Calu3 (cell line): Measurements from ENCODE around the gene FBXL7. TPM values are rescaled to one million over a fixed set of nuclear protein-coding genes. Genes with fewer than 3 reads are reported as not detected.

Experiments
- BruUV-seq: library from RNA; stranded (reverse); fragments of 400-500 nt; replicated peaks from 2 replicates; lab custom pipeline; 2021; lab: Mats Ljungman, UMichigan
- CTCF ChIA-PET: fragments of 300-600 bp; sonication (Branson Sonifier 250); formaldehyde crosslinking; loops from one replicate; lab custom pipeline; 2022; ENCODE audit warnings: antibody characterized with exemption; lab: Charles Lee
- DNase-seq: peaks from one replicate; pipeline ENCODE4 v3.0.0; 2022
- H3K27ac Mint-ChIP-seq: one replicate; pipeline ENCODE4 v1.8.0; 2022; ENCODE audit warnings: mixed read lengths; ENCODE audit not compliant: unreplicated experiment
- H3K27me3 Mint-ChIP-seq: one replicate; pipeline ENCODE4 v1.8.0; 2022; ENCODE audit warnings: mixed read lengths; ENCODE audit not compliant: unreplicated experiment
- H3K36me3 Mint-ChIP-seq: one replicate; pipeline ENCODE4 v1.8.0; 2022; ENCODE audit warnings: mild to moderate bottlenecking, moderate library complexity, mixed read lengths; ENCODE audit not compliant: insufficient read depth, unreplicated experiment
- H3K4me1 Mint-ChIP-seq: one replicate; pipeline ENCODE4 v1.8.0; 2022; ENCODE audit warnings: mild to moderate bottlenecking, low read depth, mixed read lengths; ENCODE audit not compliant: unreplicated experiment
- H3K4me3 Mint-ChIP-seq: one replicate; pipeline ENCODE4 v1.8.0; 2022; ENCODE audit warnings: mild to moderate bottlenecking, low read depth, moderate library complexity, mixed read lengths; ENCODE audit not compliant: unreplicated experiment
- H3K9me3 Mint-ChIP-seq: one replicate; pipeline ENCODE4 v1.8.0; 2022; ENCODE audit warnings: low read depth, mixed read lengths; ENCODE audit not compliant: unreplicated experiment
- intact Hi-C: fragments of 100-400 bp; cut with micrococcal nuclease; formaldehyde crosslinking; loops from one replicate; pipeline ENCODE4 v1.10.0; 2022; ENCODE audit not compliant: unreplicated experiment
- total RNA-seq: library from RNA; stranded (reverse); gene quantifications from 2 replicates; pipeline ENCODE4 v1.2.3, GENCODE V29; 2022
- TF ChIP-seq, protein P1 (sequence below): fragments of 200-600 bp; IDR thresholded peaks from one replicate; pipeline ENCODE4 v1.8.0; 2022; ENCODE audit warnings: antibody characterized with exemption; ENCODE audit not compliant: unreplicated experiment

FBXL7 gene
- total RNA-seq, 1 experiment from 2014 or later = not detected

DNA sequence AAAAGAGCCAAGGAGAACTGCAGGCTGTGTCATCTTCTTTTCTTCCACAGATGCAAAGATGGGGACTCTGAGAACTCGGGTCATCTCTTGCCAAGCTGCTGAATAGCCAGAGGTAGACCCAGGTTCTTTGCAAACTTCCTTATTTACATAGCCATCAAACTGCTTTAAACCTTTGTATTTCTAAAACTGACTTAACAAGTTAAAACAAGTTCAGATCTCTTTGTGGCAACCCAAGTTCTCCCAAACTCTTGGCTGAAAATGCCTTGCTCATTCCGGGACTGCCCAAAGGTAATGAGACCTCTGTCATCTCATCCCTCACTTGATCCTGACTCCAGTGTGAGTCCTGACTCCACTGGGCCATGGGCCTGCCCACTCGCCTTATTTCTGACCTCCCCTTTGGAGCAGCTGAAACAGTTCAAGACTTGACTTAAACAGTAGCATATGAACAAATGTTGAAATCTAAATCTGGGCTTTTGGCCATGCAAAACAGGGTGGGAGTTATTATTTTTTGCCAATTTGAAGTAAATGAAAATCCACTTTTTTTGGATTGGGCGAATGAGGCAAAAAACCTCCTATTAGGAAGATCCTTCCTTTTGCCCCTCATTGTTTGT, 50.6 kb downstream of the FBXL7 start:
- no peaks in the 10 kb centered on the region for H3K36me3 Mint-ChIP-seq
- DNase-seq = no peak
- H3K4me3 Mint-ChIP-seq = no peak overlapping the region
- no peak overlapping the region for H3K27ac Mint-ChIP-seq
- TF ChIP-seq, protein P1, sequence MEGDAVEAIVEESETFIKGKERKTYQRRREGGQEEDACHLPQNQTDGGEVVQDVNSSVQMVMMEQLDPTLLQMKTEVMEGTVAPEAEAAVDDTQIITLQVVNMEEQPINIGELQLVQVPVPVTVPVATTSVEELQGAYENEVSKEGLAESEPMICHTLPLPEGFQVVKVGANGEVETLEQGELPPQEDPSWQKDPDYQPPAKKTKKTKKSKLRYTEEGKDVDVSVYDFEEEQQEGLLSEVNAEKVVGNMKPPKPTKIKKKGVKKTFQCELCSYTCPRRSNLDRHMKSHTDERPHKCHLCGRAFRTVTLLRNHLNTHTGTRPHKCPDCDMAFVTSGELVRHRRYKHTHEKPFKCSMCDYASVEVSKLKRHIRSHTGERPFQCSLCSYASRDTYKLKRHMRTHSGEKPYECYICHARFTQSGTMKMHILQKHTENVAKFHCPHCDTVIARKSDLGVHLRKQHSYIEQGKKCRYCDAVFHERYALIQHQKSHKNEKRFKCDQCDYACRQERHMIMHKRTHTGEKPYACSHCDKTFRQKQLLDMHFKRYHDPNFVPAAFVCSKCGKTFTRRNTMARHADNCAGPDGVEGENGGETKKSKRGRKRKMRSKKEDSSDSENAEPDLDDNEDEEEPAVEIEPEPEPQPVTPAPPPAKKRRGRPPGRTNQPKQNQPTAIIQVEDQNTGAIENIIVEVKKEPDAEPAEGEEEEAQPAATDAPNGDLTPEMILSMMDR = no peak
- H3K27me3 Mint-ChIP-seq = no peaks in the 10 kb centered on the region
- intact Hi-C loops = no loop called here
- CTCF ChIA-PET = no interaction called here
- peaks cover 14% of the 10 kb centered on the region for H3K9me3 Mint-ChIP-seq
- H3K4me1 Mint-ChIP-seq = no peaks in the 10 kb centered on the region
- BruUV-seq = no TSS peak

DNA sequence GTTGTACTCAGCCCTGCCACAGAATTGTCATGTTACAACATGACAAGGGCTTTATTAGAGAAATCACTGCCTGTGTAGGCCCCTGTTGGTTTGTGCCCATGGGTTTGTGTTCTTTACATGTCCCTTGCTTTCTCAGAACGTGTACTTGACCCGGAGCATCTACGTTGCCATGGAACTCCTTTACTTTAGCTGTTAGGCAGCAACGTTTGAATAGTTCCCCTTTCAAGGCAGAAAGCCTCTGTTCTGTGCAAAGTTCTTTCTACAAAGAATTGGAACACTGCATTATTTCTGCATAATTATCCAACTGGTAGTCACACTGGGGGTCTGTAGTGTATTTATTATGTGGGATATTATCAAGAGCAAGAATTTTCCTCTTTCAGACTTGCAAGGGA, 51.1 kb downstream of the FBXL7 start:
- H3K4me3 Mint-ChIP-seq = no peak overlapping the region
- H3K27me3 Mint-ChIP-seq = no peaks in the 10 kb centered on the region
- no TSS peak for BruUV-seq
- no peak overlapping the region for H3K27ac Mint-ChIP-seq
- H3K4me1 Mint-ChIP-seq = no peaks in the 10 kb centered on the region
- DNase-seq = no peak
- no peaks in the 10 kb centered on the region for H3K36me3 Mint-ChIP-seq
- TF ChIP-seq, protein P1 = no peak
- H3K9me3 Mint-ChIP-seq = peaks cover 14% of the 10 kb centered on the region
- intact Hi-C loops = no loop called here
- CTCF ChIA-PET = no interaction called here

DNA sequence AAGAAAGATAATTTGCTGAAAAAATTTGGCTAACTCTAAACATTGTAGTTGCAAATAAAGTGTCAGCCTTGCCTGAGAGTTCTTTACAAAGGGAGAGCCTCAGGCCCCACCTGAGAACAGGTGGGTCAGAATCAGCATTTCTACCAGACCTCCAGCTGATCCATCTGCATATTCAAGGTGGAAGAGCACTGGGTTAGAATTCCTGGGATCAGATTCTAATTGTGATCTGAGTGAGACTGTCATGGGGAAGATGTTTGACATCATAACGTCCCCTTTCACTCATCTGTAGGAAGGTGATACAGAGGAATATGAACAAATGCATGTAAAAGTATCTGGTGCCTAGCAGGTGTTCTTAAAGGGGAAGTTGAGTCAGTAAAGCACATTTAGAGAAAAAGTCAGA, 54.6 kb downstream of the FBXL7 start:
- no peaks in the 10 kb centered on the region for H3K36me3 Mint-ChIP-seq
- no peak for DNase-seq
- BruUV-seq = no TSS peak
- no peak overlapping the region for H3K4me3 Mint-ChIP-seq
- CTCF ChIA-PET = no interaction called here
- TF ChIP-seq, protein P1 = no peak
- intact Hi-C loops = no loop called here
- no peak overlapping the region for H3K27ac Mint-ChIP-seq
- H3K9me3 Mint-ChIP-seq = peaks cover 19% of the 10 kb centered on the region
- no peaks in the 10 kb centered on the region for H3K4me1 Mint-ChIP-seq
- H3K27me3 Mint-ChIP-seq = no peaks in the 10 kb centered on the region

DNA sequence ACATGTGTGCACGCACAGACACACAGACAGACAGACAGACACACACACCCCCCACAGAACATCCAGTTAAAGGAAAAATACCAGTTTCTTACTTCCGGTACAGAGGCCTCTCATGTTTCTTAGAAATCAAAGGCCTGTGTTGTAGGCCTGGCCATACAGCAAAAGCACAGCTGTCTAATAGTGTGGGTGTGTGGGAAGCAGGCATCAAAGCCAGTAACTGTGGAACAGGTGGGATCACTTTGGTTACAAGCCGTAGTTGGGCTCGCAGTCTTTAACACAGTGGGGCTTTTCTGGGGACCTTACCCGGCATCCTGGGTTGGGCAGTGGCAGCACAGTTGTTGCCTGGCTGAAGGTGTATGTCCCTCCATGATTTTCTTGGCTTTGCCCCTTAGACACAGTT, 55.2 kb downstream of the FBXL7 start:
- no peak for DNase-seq
- H3K27ac Mint-ChIP-seq = no peak overlapping the region
- intact Hi-C loops = no loop called here
- H3K36me3 Mint-ChIP-seq = no peaks in the 10 kb centered on the region
- peaks cover 19% of the 10 kb centered on the region for H3K9me3 Mint-ChIP-seq
- no peak overlapping the region for H3K4me3 Mint-ChIP-seq
- no peaks in the 10 kb centered on the region for H3K27me3 Mint-ChIP-seq
- CTCF ChIA-PET = no interaction called here
- no TSS peak for BruUV-seq
- TF ChIP-seq, protein P1 = no peak
- no peaks in the 10 kb centered on the region for H3K4me1 Mint-ChIP-seq
